HEK293T (cell line): ENCODE measurements around the gene MRPL55.

Source experiments
- BHLHE40 ChIP-seq: fragments of 450-650 bp; IDR thresholded peaks from 2 replicates; pipeline ENCODE4 v1.6.1; 2016; ENCODE audit warnings: mild to moderate bottlenecking, moderate library complexity, borderline replicate concordance
- ELF4 ChIP-seq: fragments of 450-650 bp; IDR thresholded peaks from 2 replicates; pipeline ENCODE4 v1.6.1; 2017; ENCODE audit warnings: antibody characterized with exemption
- FOXA1 ChIP-seq: fragments of 450-650 bp; IDR thresholded peaks from 2 replicates; pipeline ENCODE4 v1.6.1; 2016; ENCODE audit warnings: mild to moderate bottlenecking
- FOXK2 ChIP-seq: fragments of 450-650 bp; IDR thresholded peaks from 2 replicates; pipeline ENCODE4 v1.6.1; 2016; ENCODE audit warnings: mild to moderate bottlenecking
- FOXM1 ChIP-seq: fragments of 450-650 bp; IDR thresholded peaks from 2 replicates; pipeline ENCODE4 v1.6.1; 2017; ENCODE audit warnings: mild to moderate bottlenecking, borderline replicate concordance
- NFRKB ChIP-seq: fragments of 450-650 bp; IDR thresholded peaks from 2 replicates; pipeline ENCODE4 v1.6.1; 2016; ENCODE audit warnings: mild to moderate bottlenecking, moderate library complexity
- PKNOX1 ChIP-seq: fragments of 450-650 bp; IDR thresholded peaks from 2 replicates; pipeline ENCODE4 v1.6.1; 2016
- SP1 ChIP-seq: fragments of 450-650 bp; IDR thresholded peaks from 2 replicates; pipeline ENCODE4 v1.6.1; 2017
- SUZ12 ChIP-seq: fragments of 450-650 bp; IDR thresholded peaks from 2 replicates; pipeline ENCODE4 v1.6.1; 2016; ENCODE audit warnings: mild to moderate bottlenecking
- TARDBP ChIP-seq: fragments of 450-650 bp; IDR thresholded peaks from 2 replicates; pipeline ENCODE4 v1.6.1; 2016

DNA sequence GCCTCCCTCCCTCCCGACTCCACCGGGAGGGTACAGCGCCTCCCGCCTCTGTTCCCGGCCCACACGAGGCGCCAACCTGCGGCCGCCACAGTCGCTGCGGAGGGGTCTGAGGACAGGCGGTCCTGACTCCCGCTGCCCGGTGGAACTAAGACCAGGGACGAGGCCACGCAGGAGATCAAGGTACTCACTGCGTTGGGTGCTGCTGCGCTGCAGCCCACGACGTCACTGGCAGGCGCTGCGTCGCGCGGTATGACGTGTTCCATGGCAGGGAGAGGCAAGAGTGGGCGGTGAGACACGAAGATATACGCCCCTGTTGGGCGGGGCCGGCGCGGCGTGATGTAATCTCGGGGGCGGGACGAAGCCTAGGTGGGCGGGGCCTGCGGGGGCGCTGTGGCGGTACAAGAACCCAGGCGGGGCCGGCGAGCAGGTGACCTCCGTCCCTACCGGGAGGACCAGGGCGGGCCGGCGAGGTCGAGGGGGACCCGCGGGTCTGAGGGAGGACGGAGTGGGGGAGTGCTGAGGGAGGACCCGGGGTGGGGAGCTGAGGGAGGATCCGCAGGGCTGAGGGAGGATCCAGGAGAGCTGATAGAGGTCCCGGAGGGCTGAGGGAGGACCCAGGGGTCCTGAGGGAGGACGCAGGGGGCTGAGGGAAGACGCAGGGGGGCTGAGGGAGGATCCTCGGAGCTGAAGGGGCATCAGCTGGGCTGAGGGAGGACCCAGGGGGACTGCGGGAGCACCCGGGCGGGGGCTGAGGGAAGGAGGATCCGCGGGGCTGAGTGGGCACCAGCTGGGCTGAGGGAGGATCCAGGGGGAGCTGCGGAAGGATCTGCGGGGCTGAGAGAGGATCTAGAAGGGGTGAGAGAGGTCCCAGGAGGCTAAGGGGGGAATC, at the start of gene MRPL55:
- no peak for TF ChIP-seq SP1
- no peak; the same call in 1 of the 2 replicates for TF ChIP-seq ELF4
- no peak for TF ChIP-seq FOXM1
- no peak for TF ChIP-seq FOXK2
- no peak for TF ChIP-seq NFRKB
- TF ChIP-seq SUZ12, result no peak
- TF ChIP-seq PKNOX1, result no peak; the same call in 1 of the 2 replicates
- TF ChIP-seq FOXA1, result no peak
- TF ChIP-seq TARDBP, result no peak
- TF ChIP-seq BHLHE40, result no peak
